Sigmoid colon (tissue), 7 donors: Measurements from ENCODE around the gene TEK. TPM values are rescaled to one million over a fixed set of nuclear protein-coding genes. Genes with fewer than 3 reads are reported as not detected.

Source experiments
- DNase-seq: peaks from one replicate; pipeline ENCODE4 v3.0.0-alpha.2; 2019
- H3K27ac ChIP-seq, 4 donors: fragments of 200-600 bp; sonication (generic); one replicate each; pipeline ENCODE4 v1.5.1; 2016 to 2019; ENCODE audit warnings: mild to moderate bottlenecking in 1 of 4
- H3K27me3 ChIP-seq, 3 donors: fragments of 200-600 bp; sonication (generic); one replicate each; pipeline ENCODE4 v1.5.1; 2019; ENCODE audit warnings: mild to moderate bottlenecking in 1 of 3
- H3K36me3 ChIP-seq, 4 donors: fragments of 200-600 bp; sonication (generic); one replicate each; pipeline ENCODE4 v1.5.1; 2016 to 2019
- H3K4me1 ChIP-seq, 4 donors: fragments of 200-600 bp; sonication (generic); one replicate each; pipeline ENCODE4 v1.5.1; 2017 to 2019
- H3K4me3 ChIP-seq, 4 donors: fragments of 200-600 bp; sonication (generic); one replicate each; pipeline ENCODE4 v1.5.1; 2017 to 2019; ENCODE audit warnings: mild to moderate bottlenecking in 2 of 4, moderate library complexity in 1 of 4
- H3K9me3 ChIP-seq, 4 donors: fragments of 200-600 bp in 3 of 4; sonication (generic) in 3 of 4; one replicate each; pipeline versions ENCODE4 v1.5.1 to v1.6.1; 2013 to 2019
- CTCF ChIP-seq, 4 experiments: fragments of 450-650 bp in 3 of 4; fragments of 200-600 bp in 1 of 4; IDR thresholded peaks; one replicate each; pipeline ENCODE4 v1.5.1; 2016 to 2019; ENCODE audit warnings: antibody characterized with exemption in 4 of 4, mild to moderate bottlenecking in 3 of 4, moderate library complexity in 2 of 4
- EP300 ChIP-seq, 4 donors: sonication (generic); formaldehyde crosslinking; IDR thresholded peaks; one replicate each; pipeline ENCODE4 v1.6.1; 2017; ENCODE audit warnings: antibody characterized with exemption in 4 of 4
- POLR2A ChIP-seq, 2 donors: fragments of 450-650 bp; IDR thresholded peaks; one replicate each; pipeline ENCODE4 v1.6.1; 2016; ENCODE audit warnings: antibody characterized with exemption in 2 of 2, mild to moderate bottlenecking in 2 of 2, moderate library complexity in 2 of 2
- POLR2AphosphoS5 ChIP-seq, 4 donors: sonication (generic); formaldehyde crosslinking; IDR thresholded peaks; one replicate each; pipeline ENCODE4 v1.6.1; 2017; ENCODE audit warnings: antibody characterized with exemption in 4 of 4
- WGBS, 2 donors: extraction: QIAGEN DNeasy Blood & Tissue Kit; methylation state at CpG; one replicate each; pipeline ENCODE4 v1.1.7; 2013; 5-methylcytosine and 5-hydroxymethylcytosine counted together
- intact Hi-C: fragments of 100-400 bp; cut with DNase I; formaldehyde crosslinking; loops from one replicate; pipeline ENCODE4 v1.15.1; 2023
- polyA plus RNA-seq, 3 donors: library from polyadenylated mRNA; stranded (reverse); fragments of 200-250 nt; gene quantifications; one replicate each; pipeline ENCODE4 v1.2.3, GENCODE V29; 2013
- total RNA-seq, 4 donors: library from RNA; depleted of rRNA; stranded (reverse); fragments of >200 nt; gene quantifications; one replicate each; pipeline ENCODE4 v1.1.0, GENCODE V29; 2016
- donor health status: healthy with polysubstance abuse.
- donor health status: Bipolar disorder and iron deficiency.
- donor health status: healthy.

The TEK gene
- total and polyA plus RNA-seq, 7 donors = 0.23 to 11.1 (median 5.8) TPM

DNA sequence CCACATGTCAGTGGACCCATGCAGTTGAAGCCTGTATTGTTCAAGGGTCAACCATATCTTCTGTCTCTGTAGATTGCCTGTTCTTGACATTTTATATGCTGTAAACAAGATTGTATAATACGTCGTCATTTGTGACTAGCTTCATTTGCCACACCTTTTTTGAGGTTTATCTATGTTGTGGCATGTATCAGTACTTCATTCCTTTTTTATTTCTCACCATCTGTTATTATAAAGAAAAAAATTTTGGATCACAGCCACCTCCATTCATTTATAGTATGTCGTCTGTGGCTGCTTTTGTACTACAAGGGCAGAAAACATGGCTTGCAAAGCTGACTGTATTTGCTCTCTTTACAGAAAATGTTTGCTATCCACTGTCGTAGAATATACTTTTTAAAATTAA is 72.4 kb downstream of the TEK start:
- no peak for TF ChIP-seq POLR2A (IDR thresholded peaks at IDR 0.05)
- no peak for TF ChIP-seq EP300 (IDR thresholded peaks at IDR 0.05)
- TF ChIP-seq POLR2AphosphoS5 (IDR thresholded peaks at IDR 0.05) = no peak
- no peak for TF ChIP-seq CTCF (IDR thresholded peaks at IDR 0.05)
- 19 to 63% methylated on average over 4 of the region's 4 CpGs for WGBS, 2 donors

DNA sequence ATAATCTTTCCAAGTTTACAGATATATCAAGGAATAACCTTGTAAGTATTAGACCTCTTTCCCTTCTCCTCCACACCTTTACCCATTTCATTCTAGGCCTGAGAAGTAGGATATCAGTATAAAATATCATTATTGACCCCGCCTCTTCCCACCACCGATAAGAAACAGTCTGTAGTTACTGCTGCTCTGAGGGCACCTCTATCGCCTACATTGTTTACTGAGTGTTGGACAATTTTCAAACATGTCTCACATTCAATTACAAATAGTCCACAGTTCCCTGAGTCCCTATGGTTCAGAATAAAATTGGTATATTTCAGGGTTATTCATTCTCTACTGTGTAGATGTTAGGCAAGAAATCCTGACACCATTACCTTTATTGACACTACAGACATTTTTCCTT is 73.4 kb downstream of the TEK start:
- H3K27ac ChIP-seq = no peak overlapping the region
- TF ChIP-seq POLR2A (IDR thresholded peaks at IDR 0.05) (no peak), POLR2AphosphoS5 (IDR thresholded peaks at IDR 0.05) (no peak), CTCF (IDR thresholded peaks at IDR 0.05) (no peak), EP300 (IDR thresholded peaks at IDR 0.05) (no peak)
- 34 to 56% methylated on average over 3 of the region's 3 CpGs for WGBS, 2 donors
- no peaks in the 10 kb centered on the region for H3K36me3 ChIP-seq
- no peaks in the 10 kb centered on the region for H3K27me3 ChIP-seq
- H3K4me1 ChIP-seq = peaks cover 0 to 22% (median 14%) of the 10 kb centered on the region in 4 donors
- no peak for DNase-seq
- intact Hi-C loops = no loop called here
- H3K9me3 ChIP-seq = no peaks in the 10 kb centered on the region
- H3K4me3 ChIP-seq = no peak overlapping the region

More for the DNA sequence above, 72.4 kb downstream of the TEK start:
- Histone ChIP-seq H3K9me3 (no peaks in the 10 kb centered on the region), H3K27ac (no peak overlapping the region), H3K36me3 (no peaks in the 10 kb centered on the region), H3K4me3 (no peak overlapping the region), H3K27me3 (no peaks in the 10 kb centered on the region), H3K4me1 (peaks cover 0 to 22% (median 14%) of the 10 kb centered on the region in 4 donors)
- intact Hi-C loops = no loop called here
- no peak for DNase-seq

DNA sequence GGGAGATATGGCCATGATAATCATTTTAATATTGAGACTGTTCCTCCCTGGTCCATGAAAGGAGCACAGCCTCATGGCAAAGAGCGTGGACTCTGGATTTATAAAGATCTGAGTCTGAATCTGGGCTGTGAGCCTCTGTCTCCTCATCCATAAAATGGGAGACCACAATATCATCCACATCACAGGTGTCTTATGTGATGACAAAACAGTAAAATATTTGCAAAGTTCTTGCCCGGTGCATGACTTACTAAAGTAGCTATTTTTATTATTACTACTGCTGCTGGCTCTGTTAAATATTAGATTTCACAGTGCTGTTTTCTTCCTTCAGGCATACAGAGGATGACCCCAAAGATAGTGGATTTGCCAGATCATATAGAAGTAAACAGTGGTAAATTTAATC is 74.1 kb downstream of the TEK start:
- Histone ChIP-seq H3K9me3 (no peaks in the 10 kb centered on the region), H3K27me3 (no peaks in the 10 kb centered on the region), H3K4me1 (peaks cover 0 to 22% (median 14%) of the 10 kb centered on the region in 4 donors), H3K27ac (no peak overlapping the region), H3K4me3 (no peak overlapping the region), H3K36me3 (no peaks in the 10 kb centered on the region)
- TF ChIP-seq POLR2A (IDR thresholded peaks at IDR 0.05) (no peak), CTCF (IDR thresholded peaks at IDR 0.05) (no peak), EP300 (IDR thresholded peaks at IDR 0.05) (no peak), POLR2AphosphoS5 (IDR thresholded peaks at IDR 0.05) (no peak)
- intact Hi-C loops = no loop called here
- WGBS, 2 donors = 92 to 95% methylated on average over 2 of the region's 2 CpGs
- DNase-seq = no peak

GRCh38 chr9:27183701-27184100 is 74.7 kb downstream of the TEK start:
- H3K4me3 ChIP-seq = no peak overlapping the region
- 93 to 95% methylated on average over 5 of the region's 5 CpGs for WGBS, 2 donors
- no peaks in the 10 kb centered on the region for H3K27me3 ChIP-seq
- DNase-seq = no peak
- H3K9me3 ChIP-seq = no peaks in the 10 kb centered on the region
- no peak overlapping the region for H3K27ac ChIP-seq
- intact Hi-C loops = no loop called here
- H3K4me1 ChIP-seq = peaks cover 0 to 22% (median 14%) of the 10 kb centered on the region in 4 donors
- H3K36me3 ChIP-seq = no peaks in the 10 kb centered on the region
- TF ChIP-seq CTCF (IDR thresholded peaks at IDR 0.05) = no peak
- no peak for TF ChIP-seq POLR2A (IDR thresholded peaks at IDR 0.05)
- no peak for TF ChIP-seq EP300 (IDR thresholded peaks at IDR 0.05)
- TF ChIP-seq POLR2AphosphoS5 (IDR thresholded peaks at IDR 0.05) = no peak
